Activated CD8-positive, alpha-beta T cell treated with anti-CD3 and anti-CD28 coated beads, Interleukin-2, amount 10 ng/mL, durations not matched to agents 7 days and 5 days (primary cell): ENCODE measurements around the gene C1orf226. TPM values are rescaled to one million over a fixed set of nuclear protein-coding genes. Genes with fewer than 3 reads are reported as not detected.
"Not testable (repeated sequence)": the region's sequence is repeated elsewhere in the genome, so short reads cannot be mapped to it uniquely, and the experiment has no call there.

Experiments used
- ATAC-seq: fragments of 150-1000 bp; cut with Tn5 transposase; one replicate; pipeline ENCODE4 v1.10.0; 2021; ENCODE audit warnings: moderate library complexity
- CTCF ChIA-PET: fragments of 350-600 bp; sonication (Branson Sonifier 250); formaldehyde crosslinking; loops from one replicate; lab custom pipeline; 2021; ENCODE audit warnings: antibody characterized with exemption; lab: Charles Lee
- POLR2A ChIA-PET: fragments of 350-600 bp; sonication (Branson Sonifier 250); formaldehyde crosslinking; loops from one replicate; lab custom pipeline; 2021; ENCODE audit warnings: antibody characterized with exemption; lab: Charles Lee
- DNase-seq: peaks from one replicate; pipeline ENCODE4 v3.0.0-alpha.2; 2020
- H3K27ac Mint-ChIP-seq: one replicate; pipeline ENCODE4 v1.8.0; 2021; ENCODE audit warnings: mild to moderate bottlenecking, mixed read lengths
- H3K27me3 Mint-ChIP-seq: one replicate; pipeline ENCODE4 v1.8.0; 2021; ENCODE audit warnings: low read depth, mixed read lengths
- H3K36me3 Mint-ChIP-seq: one replicate; pipeline ENCODE4 v1.8.0; 2021; ENCODE audit warnings: low read depth, mixed read lengths
- H3K4me1 Mint-ChIP-seq: one replicate; pipeline ENCODE4 v1.8.0; 2021; ENCODE audit warnings: low read depth, mixed read lengths
- H3K4me3 Mint-ChIP-seq: one replicate; pipeline ENCODE4 v1.8.0; 2021; ENCODE audit warnings: mild to moderate bottlenecking, mixed read lengths
- H3K9me3 Mint-ChIP-seq: one replicate; pipeline ENCODE4 v1.8.0; 2022; ENCODE audit warnings: mixed read lengths; ENCODE audit not compliant: insufficient read depth
- total RNA-seq, 2 experiments: library from RNA; stranded (reverse); gene quantifications; one replicate each; pipeline ENCODE4 v1.2.3, GENCODE V29; 2021

C1orf226 gene
- total RNA-seq, 2 experiments from 2014 or later = not detected

GRCh38 chr1:162398999-162399580 is 17.6 kb downstream of the C1orf226 start:
- peaks cover 20% of the 10 kb centered on the region for H3K27me3 Mint-ChIP-seq
- H3K4me3 Mint-ChIP-seq = no peak overlapping the region
- no peak overlapping the region for H3K27ac Mint-ChIP-seq
- H3K9me3 Mint-ChIP-seq = no peaks in the 10 kb centered on the region
- CTCF ChIA-PET = no interaction called here
- H3K4me1 Mint-ChIP-seq = no peaks in the 10 kb centered on the region
- H3K36me3 Mint-ChIP-seq = no peaks in the 10 kb centered on the region
- POLR2A ChIA-PET = no interaction called here
- DNase-seq (no peak), ATAC-seq (no peak)

GRCh38 chr1:162400790-162401355 is 19.3 kb downstream of the C1orf226 start:
- DNase-seq = no peak
- no peaks in the 10 kb centered on the region for H3K4me1 Mint-ChIP-seq
- ATAC-seq = no peak
- H3K4me3 Mint-ChIP-seq = no peak overlapping the region
- ChIA-PET CTCF (interaction anchor here (1.1 kb wide), 1 partner anchor 9 kb away, joined by 3 read pairs; no protein-coding TSS in a partner anchor), POLR2A (no interaction called here)
- no peaks in the 10 kb centered on the region for H3K36me3 Mint-ChIP-seq
- no peak overlapping the region for H3K27ac Mint-ChIP-seq
- H3K27me3 Mint-ChIP-seq = peaks cover 22% of the 10 kb centered on the region
- no peaks in the 10 kb centered on the region for H3K9me3 Mint-ChIP-seq

DNA sequence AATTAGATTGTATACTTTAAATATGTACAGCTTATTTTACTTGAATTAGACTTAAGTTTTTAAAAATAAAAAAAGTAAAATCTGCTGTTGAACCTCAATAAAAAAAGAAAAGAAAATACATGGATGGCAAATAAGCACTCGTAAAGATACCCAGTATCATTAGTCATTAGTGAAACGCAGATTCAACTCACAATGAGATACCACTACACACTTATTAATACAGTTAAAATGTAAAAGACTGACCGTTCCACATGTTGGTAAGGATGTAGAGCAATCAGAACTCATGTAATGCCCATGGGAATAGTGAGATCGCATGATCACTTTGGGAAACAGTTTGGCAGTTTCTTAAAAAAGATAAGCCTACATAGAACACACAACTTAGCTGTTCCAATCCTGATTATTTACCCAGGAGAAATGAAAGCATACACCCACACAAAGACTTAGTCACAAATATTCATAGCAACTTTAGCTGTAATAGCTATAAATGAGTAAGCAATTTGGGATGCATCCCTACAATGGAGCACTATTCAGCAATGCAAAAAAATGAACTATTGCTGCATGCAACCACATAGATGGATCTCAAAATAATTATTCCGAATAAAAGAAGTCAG is 23.1 kb downstream of the C1orf226 start:
- POLR2A ChIA-PET = interaction anchor here (0.6 kb wide), 1 partner anchor 23 kb away, joined by 3 read pairs; the partner anchor contains the start of gene C1orf226
- Mint-ChIP-seq H3K9me3 (no peaks in the 10 kb centered on the region), H3K27ac (no peak overlapping the region), H3K4me1 (no peaks in the 10 kb centered on the region), H3K4me3 (no peak overlapping the region), H3K27me3 (peaks cover 5% of the 10 kb centered on the region), H3K36me3 (no peaks in the 10 kb centered on the region)
- ATAC-seq (no peak), DNase-seq (no peak)
- CTCF ChIA-PET = no interaction called here

DNA sequence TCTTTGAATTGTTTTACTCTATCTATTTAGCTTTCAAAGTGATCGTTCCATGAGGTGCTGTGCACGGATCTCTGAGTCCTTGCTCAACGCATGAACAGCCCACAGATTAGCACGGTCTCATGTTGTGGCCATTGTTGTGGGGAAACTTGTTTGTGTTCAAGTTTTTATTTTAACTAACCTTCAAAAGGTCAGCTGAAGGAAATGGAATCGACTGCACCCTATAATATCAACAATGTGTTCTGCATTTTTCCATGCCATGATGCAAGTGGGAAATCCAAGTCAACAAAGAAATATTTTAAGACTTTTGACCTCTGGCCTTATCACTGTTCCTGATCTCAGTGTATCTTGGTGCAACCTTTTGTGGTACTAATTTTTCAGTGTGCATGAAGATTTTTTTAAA is 24.3 kb downstream of the C1orf226 start:
- H3K4me3 Mint-ChIP-seq = no peak overlapping the region
- H3K27ac Mint-ChIP-seq = no peak overlapping the region

GRCh38 chr1:162406811-162407210 is 25.3 kb downstream of the C1orf226 start:
- CTCF ChIA-PET = no interaction called here
- no peak overlapping the region for H3K4me3 Mint-ChIP-seq
- POLR2A ChIA-PET = no interaction called here
- DNase-seq (no peak), ATAC-seq (no peak)
- no peaks in the 10 kb centered on the region for H3K36me3 Mint-ChIP-seq
- no peaks in the 10 kb centered on the region for H3K4me1 Mint-ChIP-seq
- peaks cover 5% of the 10 kb centered on the region for H3K27me3 Mint-ChIP-seq
- no peak overlapping the region for H3K27ac Mint-ChIP-seq
- H3K9me3 Mint-ChIP-seq = no peaks in the 10 kb centered on the region

More for the DNA sequence above, 24.3 kb downstream of the C1orf226 start:
- Mint-ChIP-seq H3K27me3 (peaks cover 5% of the 10 kb centered on the region), H3K36me3 (no peaks in the 10 kb centered on the region), H3K9me3 (no peaks in the 10 kb centered on the region), H3K4me1 (no peaks in the 10 kb centered on the region)
- ATAC-seq (no peak), DNase-seq (no peak)
- CTCF ChIA-PET = no interaction called here
- POLR2A ChIA-PET = no interaction called here

- Mint-ChIP-seq H3K4me3 (no peak overlapping the region), H3K9me3 (no peaks in the 10 kb centered on the region), H3K4me1 (no peaks in the 10 kb centered on the region), H3K27ac (no peak overlapping the region), H3K27me3 (peaks cover 5% of the 10 kb centered on the region), H3K36me3 (no peaks in the 10 kb centered on the region)
- DNase-seq (no peak), ATAC-seq (no peak)
- ChIA-PET POLR2A (no interaction called here), CTCF (no interaction called here)
Measured at GRCh38 chr1:162407539-162407938, 26.0 kb downstream of the C1orf226 start.

GRCh38 chr1:162412002-162412401 is 30.5 kb downstream of the C1orf226 start, which contains the start of gene SH2D1B:
Gene SH2D1B, minus strand, starts transcription at chr1:162412136. Its CDS starts 120 bp downstream, at chr1:162412016.
- CTCF ChIA-PET = no interaction called here

GRCh38 chr1:162416215-162416614 is 34.7 kb downstream of the C1orf226 start:
- DNase-seq = no peak
- Mint-ChIP-seq H3K36me3 (no peaks in the 10 kb centered on the region), H3K27ac (no peak overlapping the region), H3K4me3 (no peak overlapping the region), H3K4me1 (no peaks in the 10 kb centered on the region), H3K27me3 (peaks cover 10% of the 10 kb centered on the region), H3K9me3 (no peaks in the 10 kb centered on the region)
- POLR2A ChIA-PET = no interaction called here
- CTCF ChIA-PET = no interaction called here
- no peak for ATAC-seq

More at GRCh38 chr1:162412002-162412401, 30.5 kb downstream of the C1orf226 start, which contains the start of gene SH2D1B:
- POLR2A ChIA-PET = no interaction called here
- H3K27ac Mint-ChIP-seq = no peak within 1 kb of the TSS
- DNase-seq (no peak), ATAC-seq (no peak)
- H3K36me3 Mint-ChIP-seq = no peaks in the 10 kb centered on the region
- no peak within 1 kb of the TSS for H3K4me3 Mint-ChIP-seq
- no peaks in the 10 kb centered on the region for H3K9me3 Mint-ChIP-seq
- peaks cover 8% of the 10 kb centered on the region for H3K27me3 Mint-ChIP-seq
- no peaks in the 10 kb centered on the region for H3K4me1 Mint-ChIP-seq

DNA sequence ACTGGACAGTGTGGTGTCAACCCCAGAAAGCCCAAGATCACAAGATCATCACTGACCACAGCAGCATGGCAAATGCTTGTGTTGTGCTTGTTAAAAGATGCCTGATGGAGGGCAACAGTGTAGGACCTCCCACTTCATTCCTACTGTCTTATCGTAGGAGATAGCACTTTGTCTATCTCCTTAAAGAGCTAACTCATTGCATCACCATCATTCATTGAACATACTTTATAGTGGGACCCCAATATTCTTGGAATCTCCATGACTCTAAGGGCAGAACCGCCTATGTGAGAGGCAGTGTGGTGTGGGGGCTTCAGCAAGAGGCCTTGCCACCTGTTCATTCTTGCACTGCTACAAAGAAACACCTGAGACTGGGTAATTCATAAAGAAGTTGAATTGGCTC is 35.4 kb downstream of the C1orf226 start:
- DNase-seq = no peak
- Mint-ChIP-seq H3K4me3 (no peak overlapping the region), H3K27ac (no peak overlapping the region), H3K27me3 (peaks cover 10% of the 10 kb centered on the region), H3K36me3 (no peaks in the 10 kb centered on the region), H3K9me3 (no peaks in the 10 kb centered on the region), H3K4me1 (no peaks in the 10 kb centered on the region)
- ATAC-seq = no peak
- ChIA-PET CTCF (no interaction called here), POLR2A (no interaction called here)

- ChIA-PET POLR2A (no interaction called here), CTCF (no interaction called here)
- H3K4me3 Mint-ChIP-seq = no peak overlapping the region
- ATAC-seq = no peak
- no peak overlapping the region for H3K27ac Mint-ChIP-seq
- H3K9me3 Mint-ChIP-seq = no peaks in the 10 kb centered on the region
- H3K36me3 Mint-ChIP-seq = no peaks in the 10 kb centered on the region
- peaks cover 10% of the 10 kb centered on the region for H3K27me3 Mint-ChIP-seq
- no peaks in the 10 kb centered on the region for H3K4me1 Mint-ChIP-seq
- no peak for DNase-seq
Measured at GRCh38 chr1:162417650-162418049, 36.1 kb downstream of the C1orf226 start.

- H3K4me3 Mint-ChIP-seq, H3K27ac Mint-ChIP-seq, H3K4me1 Mint-ChIP-seq, H3K9me3 Mint-ChIP-seq, H3K36me3 Mint-ChIP-seq, ATAC-seq, H3K27me3 Mint-ChIP-seq, POLR2A ChIA-PET, DNase-seq: not testable (repeated sequence)
- CTCF ChIA-PET = interaction anchor here (0.5 kb wide), 1 partner anchor 155 kb away, joined by 3 read pairs; no protein-coding TSS in a partner anchor
Measured at GRCh38 chr1:162418584-162418983, 37.1 kb downstream of the C1orf226 start.

DNA sequence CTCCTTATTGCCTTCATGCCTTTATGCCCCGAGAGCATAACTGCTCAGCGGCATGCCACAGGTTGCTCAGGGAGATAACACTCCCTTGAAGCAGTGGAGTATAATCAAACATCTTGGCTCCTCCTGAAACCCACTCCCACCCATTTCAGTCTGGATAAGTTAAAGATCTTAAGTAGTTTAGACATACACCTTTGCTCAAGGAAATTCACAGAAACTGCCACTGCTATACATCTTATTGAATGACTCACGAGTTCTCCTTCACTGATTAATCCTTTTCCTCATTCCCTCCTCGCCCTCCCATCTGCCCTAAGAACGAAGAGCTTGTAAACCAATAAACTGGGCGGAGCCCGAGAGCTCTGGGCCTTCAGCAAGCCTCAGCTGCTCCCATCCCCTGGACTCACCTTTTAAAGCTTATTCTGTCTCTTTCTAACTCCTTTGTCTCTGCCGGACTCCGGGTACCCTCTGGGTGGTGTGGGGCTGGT is 38.0 kb downstream of the C1orf226 start:
- ATAC-seq, CTCF ChIA-PET, H3K36me3 Mint-ChIP-seq: not testable (repeated sequence)

More for the DNA sequence above, 38.0 kb downstream of the C1orf226 start:
- H3K27ac Mint-ChIP-seq, H3K4me1 Mint-ChIP-seq, H3K9me3 Mint-ChIP-seq, DNase-seq, POLR2A ChIA-PET, H3K4me3 Mint-ChIP-seq: not testable (repeated sequence)
- peaks cover 13% of the 10 kb centered on the region for H3K27me3 Mint-ChIP-seq
